ENCODE data around the gene KCNJ10. TPM values are rescaled to one million over a fixed set of nuclear protein-coding genes. Genes with fewer than 3 reads are reported as not detected.

KCNJ10 gene
- polyA plus RNA-seq, 1 donor (not counting 4 experiments of a cell fraction or from before 2014, with no cell fraction given), result not detected

DNA sequence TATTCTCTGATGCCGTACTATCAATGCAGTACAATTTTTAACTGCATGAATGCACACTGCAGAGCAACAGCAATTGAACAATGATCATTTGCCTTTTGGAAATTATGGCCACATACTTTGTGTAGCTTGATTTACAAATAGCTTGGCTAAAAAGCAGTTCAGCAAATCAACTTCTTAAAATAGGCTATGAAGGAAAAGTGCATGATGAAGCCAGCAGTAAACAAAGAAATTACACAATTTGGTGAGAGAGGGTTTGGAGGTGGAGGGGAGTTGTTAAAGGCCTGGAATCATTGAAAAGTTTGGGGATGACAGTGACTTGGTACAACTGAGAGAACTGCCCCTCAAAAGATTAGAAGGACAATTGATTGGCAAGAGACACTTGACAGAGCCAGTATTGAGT is 44.6 kb downstream of the KCNJ10 start:
- DNase-seq (ENCODE audit: low read depth, low spot score) (no peak), FAIRE-seq (no peak)
- Histone ChIP-seq H3K27me3 (ENCODE audit: control insufficient read depth, extremely low read depth, insufficient read depth, low read length) (no peaks in the 10 kb centered on the region), H3K4me2 (ENCODE audit: control insufficient read depth, extremely low read depth, insufficient read depth, low read depth, low read length) (no peak overlapping the region), H3K79me2 (ENCODE audit: control insufficient read depth, insufficient read depth, low read length) (peaks cover 2% of the 10 kb centered on the region), H3K27ac (ENCODE audit: control insufficient read depth, insufficient read depth, low read length) (no peak overlapping the region), H4K20me1 (ENCODE audit: control insufficient read depth, extremely low read depth, insufficient read depth, low read length) (no peaks in the 10 kb centered on the region), H3K9me1 (ENCODE audit: control insufficient read depth, extremely low read depth, insufficient read depth, low read length) (no peaks in the 10 kb centered on the region), H3K4me3 (ENCODE audit: control insufficient read depth in 2 of 3, extremely low read depth in 1 of 3, insufficient read depth in 2 of 3, low read depth in 1 of 3, low read length in 3 of 3) (no peak overlapping the region), H2AFZ (ENCODE audit: control insufficient read depth, low read length) (no peak overlapping the region), H3K4me1 (ENCODE audit: control insufficient read depth, extremely low read depth, insufficient read depth, low read length) (peaks cover 13% of the 10 kb centered on the region), H3K9me3 (ENCODE audit: control insufficient read depth, low read depth, low read length) (no peaks in the 10 kb centered on the region), H3K9ac (ENCODE audit: control insufficient read depth, extremely low read depth, insufficient read depth, low read length) (no peak overlapping the region), H3K36me3 (ENCODE audit: control insufficient read depth in 2 of 2, extremely low read depth in 1 of 2, insufficient read depth in 2 of 2, low read length in 2 of 2) (no peaks in the 10 kb centered on the region)
- dilution Hi-C loops (cut with MboI; ENCODE audit: extremely low pct_ligation_motif_present, low sequenced_read_pairs), result loop anchor here (25.0 kb wide), 1 partner anchor 238 kb away; the partner anchor contains the start of gene DUSP23
- TF ChIP-seq EZH2 (IDR thresholded peaks at IDR 0.05; ENCODE audit: low read length), result no peak
- TF ChIP-seq, protein P1, sequence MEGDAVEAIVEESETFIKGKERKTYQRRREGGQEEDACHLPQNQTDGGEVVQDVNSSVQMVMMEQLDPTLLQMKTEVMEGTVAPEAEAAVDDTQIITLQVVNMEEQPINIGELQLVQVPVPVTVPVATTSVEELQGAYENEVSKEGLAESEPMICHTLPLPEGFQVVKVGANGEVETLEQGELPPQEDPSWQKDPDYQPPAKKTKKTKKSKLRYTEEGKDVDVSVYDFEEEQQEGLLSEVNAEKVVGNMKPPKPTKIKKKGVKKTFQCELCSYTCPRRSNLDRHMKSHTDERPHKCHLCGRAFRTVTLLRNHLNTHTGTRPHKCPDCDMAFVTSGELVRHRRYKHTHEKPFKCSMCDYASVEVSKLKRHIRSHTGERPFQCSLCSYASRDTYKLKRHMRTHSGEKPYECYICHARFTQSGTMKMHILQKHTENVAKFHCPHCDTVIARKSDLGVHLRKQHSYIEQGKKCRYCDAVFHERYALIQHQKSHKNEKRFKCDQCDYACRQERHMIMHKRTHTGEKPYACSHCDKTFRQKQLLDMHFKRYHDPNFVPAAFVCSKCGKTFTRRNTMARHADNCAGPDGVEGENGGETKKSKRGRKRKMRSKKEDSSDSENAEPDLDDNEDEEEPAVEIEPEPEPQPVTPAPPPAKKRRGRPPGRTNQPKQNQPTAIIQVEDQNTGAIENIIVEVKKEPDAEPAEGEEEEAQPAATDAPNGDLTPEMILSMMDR (optimal IDR thresholded peaks at IDR 0.05 in 1 of 3, IDR thresholded peaks at IDR 0.05 in 1 of 3, conservative IDR thresholded peaks at IDR 0.05 in 1 of 3; ENCODE audit: extremely low read depth in 1 of 3, insufficient read depth in 2 of 3, low read length in 3 of 3), result no peak

DNA sequence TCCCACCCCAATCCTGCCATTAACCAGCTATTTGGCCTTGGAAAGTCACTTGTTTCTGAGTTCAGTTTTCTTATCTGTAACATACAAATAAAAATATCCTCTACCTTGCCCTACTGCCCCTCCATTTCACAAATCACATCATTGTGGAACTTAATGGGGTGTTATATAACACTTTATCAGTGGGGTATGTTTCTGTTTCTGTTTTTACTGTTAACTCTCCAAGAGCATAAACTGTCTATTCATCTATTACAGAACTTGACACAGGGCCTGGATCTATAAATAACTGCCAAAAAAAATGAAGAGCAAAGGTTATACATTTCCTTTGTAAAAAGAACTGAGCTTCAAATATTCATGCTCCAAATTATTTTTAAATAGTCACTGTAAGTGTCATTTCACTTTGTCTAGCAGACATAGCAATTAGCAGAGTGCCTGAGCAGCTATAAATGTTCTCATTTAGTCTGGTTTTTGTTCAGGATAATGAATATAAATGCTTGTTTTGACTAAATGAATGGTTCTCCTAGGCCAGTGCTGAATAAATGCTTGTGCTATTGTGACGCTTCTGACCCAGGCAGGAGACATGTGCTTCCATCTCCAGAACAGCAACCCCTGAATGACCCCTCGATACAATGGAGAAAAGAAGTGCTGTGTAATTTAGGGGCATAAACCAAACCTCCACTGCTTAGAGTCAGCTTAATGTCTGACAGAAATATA is 45.6 kb downstream of the KCNJ10 start:
- dilution Hi-C loops (cut with MboI; ENCODE audit: extremely low pct_ligation_motif_present, low sequenced_read_pairs), result no loop called here

More for the DNA sequence above, 45.6 kb downstream of the KCNJ10 start:
- no peak overlapping the region for H3K9ac ChIP-seq (ENCODE audit: control insufficient read depth, extremely low read depth, insufficient read depth, low read length)
- H3K9me3 ChIP-seq (ENCODE audit: control insufficient read depth, low read depth, low read length), result no peaks in the 10 kb centered on the region
- no peak overlapping the region for H3K27ac ChIP-seq (ENCODE audit: control insufficient read depth, insufficient read depth, low read length)
- no peaks in the 10 kb centered on the region for H3K36me3 ChIP-seq (ENCODE audit: control insufficient read depth in 2 of 2, extremely low read depth in 1 of 2, insufficient read depth in 2 of 2, low read length in 2 of 2)
- no peaks in the 10 kb centered on the region for H4K20me1 ChIP-seq (ENCODE audit: control insufficient read depth, extremely low read depth, insufficient read depth, low read length)
- no peak for TF ChIP-seq EZH2 (IDR thresholded peaks at IDR 0.05; ENCODE audit: low read length)
- no peak overlapping the region for H2AFZ ChIP-seq (ENCODE audit: control insufficient read depth, low read length)
- no peaks in the 10 kb centered on the region for H3K27me3 ChIP-seq (ENCODE audit: control insufficient read depth, extremely low read depth, insufficient read depth, low read length)
- no peak overlapping the region for H3K4me2 ChIP-seq (ENCODE audit: control insufficient read depth, extremely low read depth, insufficient read depth, low read depth, low read length)
- FAIRE-seq, result no peak
- H3K4me3 ChIP-seq (ENCODE audit: control insufficient read depth in 2 of 3, extremely low read depth in 1 of 3, insufficient read depth in 2 of 3, low read depth in 1 of 3, low read length in 3 of 3), result no peak overlapping the region
- H3K9me1 ChIP-seq (ENCODE audit: control insufficient read depth, extremely low read depth, insufficient read depth, low read length), result no peaks in the 10 kb centered on the region
- H3K4me1 ChIP-seq (ENCODE audit: control insufficient read depth, extremely low read depth, insufficient read depth, low read length), result peaks cover 11% of the 10 kb centered on the region
- H3K79me2 ChIP-seq (ENCODE audit: control insufficient read depth, insufficient read depth, low read length), result no peaks in the 10 kb centered on the region
- no peak for DNase-seq (ENCODE audit: low read depth, low spot score)

All from keratinocyte (primary cell).